GM19468 (cell line): ENCODE data around the gene RALGDS.
A peak's percentile ranks its signal among the peaks of the same experiment; 100 is the strongest.

Experiments
- ATAC-seq: cut with Tn5 transposase; IDR thresholded peaks from one replicate; pipeline ENCODE4 v1.9.1; 2021; ENCODE audit warnings: mild to moderate bottlenecking, moderate library complexity, moderate number of reproducible peaks; ENCODE audit not compliant: unreplicated experiment; ENCODE audit errors: extremely low read depth

The RALGDS gene

GRCh38 chr9:133137451-133138231 lies 16.6 kb upstream of the RALGDS start:
- ATAC-seq = no peak

- no peak for ATAC-seq
These were observed 14.2 kb upstream of the RALGDS start for GRCh38 chr9:133135146-133135745.

GRCh38 chr9:133134388-133135145 lies 13.5 kb upstream of the RALGDS start:
- ATAC-seq = no peak

- peak; percentile 83 for ATAC-seq
These were observed 12.8 kb upstream of the RALGDS start for GRCh38 chr9:133133681-133134387.

GRCh38 chr9:133132174-133132573 lies 11.1 kb upstream of the RALGDS start:
- no peak for ATAC-seq

- ATAC-seq = no peak
These were observed 10.5 kb upstream of the RALGDS start for GRCh38 chr9:133131506-133131905.

GRCh38 chr9:133130685-133131244 lies 9.7 kb upstream of the RALGDS start:
- ATAC-seq = no peak

GRCh38 chr9:133129001-133129795 lies 8.2 kb upstream of the RALGDS start:
- ATAC-seq = no peak

- ATAC-seq = no peak
These were observed 7.1 kb upstream of the RALGDS start for GRCh38 chr9:133128152-133128551.

- ATAC-seq = no peak
These were observed 6.4 kb upstream of the RALGDS start for GRCh38 chr9:133127340-133127981.

GRCh38 chr9:133126697-133127339 lies 5.8 kb upstream of the RALGDS start:
- no peak for ATAC-seq

GRCh38 chr9:133125941-133126696 lies 5.1 kb upstream of the RALGDS start:
- no peak for ATAC-seq

- ATAC-seq = no peak
These were observed 3.9 kb upstream of the RALGDS start for GRCh38 chr9:133124907-133125275.

- ATAC-seq = no peak
These were observed 3.3 kb upstream of the RALGDS start for GRCh38 chr9:133124123-133124906.

GRCh38 chr9:133122935-133123611 lies 2.0 kb upstream of the RALGDS start:
- no peak for ATAC-seq

- ATAC-seq = no peak
These were observed 1.5 kb upstream of the RALGDS start for GRCh38 chr9:133122605-133122934.
